Caco-2 (cell line): Measurements from ENCODE around the gene FABP3. TPM values are rescaled to one million over a fixed set of nuclear protein-coding genes. Genes with fewer than 3 reads are reported as not detected.

Experiments
- BruUV-seq: library from RNA; stranded (reverse); fragments of 400-500 nt; replicated peaks from 2 replicates; lab custom pipeline; 2021; lab: Mats Ljungman, UMichigan
- CTCF ChIA-PET: fragments of 300-600 bp; sonication (Branson Sonifier 250); formaldehyde crosslinking; loops from one replicate; lab custom pipeline; 2022; ENCODE audit warnings: antibody characterized with exemption; lab: Charles Lee
- POLR2A ChIA-PET: fragments of 300-600 bp; sonication (Branson Sonifier 250); formaldehyde crosslinking; loops from one replicate; lab custom pipeline; 2022; ENCODE audit warnings: antibody characterized with exemption; lab: Charles Lee
- DNase-seq, 2 experiments: peaks; one replicate each; pipeline versions ENCODE4 v3.0.0 to v3.0.0-alpha.2; 2020 to 2022
- H3K27me3 ChIP-seq: replicated peaks from 2 replicates; pipeline ENCODE4 v1.6.0; 2011; ENCODE audit warnings: low read length; ENCODE audit not compliant: control insufficient read depth, insufficient read depth
- H3K36me3 ChIP-seq: 2 replicates; pipeline ENCODE4 v1.5.1; 2011; ENCODE audit warnings: low read length; ENCODE audit not compliant: control insufficient read depth, insufficient read depth
- H3K4me1 ChIP-seq: fragments of 250-450 bp; sonication (Bioruptor Pico); 2 replicates; pipeline ENCODE4 v1.5.1; 2020; ENCODE audit warnings: mild to moderate bottlenecking
- H3K4me3 ChIP-seq: 2 replicates; pipeline ENCODE4 v1.5.1; 2011; ENCODE audit warnings: low read depth, mild to moderate bottlenecking, control low read depth, low read length
- H3K9me3 ChIP-seq: fragments of 250-450 bp; sonication (Bioruptor Pico); 2 replicates; pipeline ENCODE4 v1.5.1; 2020; ENCODE audit warnings: mild to moderate bottlenecking, moderate library complexity
- H3K27ac Mint-ChIP-seq: one replicate; pipeline ENCODE4 v1.8.0; 2022; ENCODE audit warnings: mixed read lengths; ENCODE audit not compliant: unreplicated experiment
- H3K27me3 Mint-ChIP-seq: one replicate; pipeline ENCODE4 v1.8.0; 2022; ENCODE audit warnings: mixed read lengths; ENCODE audit not compliant: insufficient read depth, unreplicated experiment
- H3K36me3 Mint-ChIP-seq: one replicate; pipeline ENCODE4 v1.8.0; 2022; ENCODE audit warnings: mild to moderate bottlenecking, mixed read lengths; ENCODE audit not compliant: insufficient read depth, unreplicated experiment
- H3K4me1 Mint-ChIP-seq: one replicate; pipeline ENCODE4 v1.8.0; 2022; ENCODE audit warnings: low read depth, mixed read lengths; ENCODE audit not compliant: unreplicated experiment
- H3K4me3 Mint-ChIP-seq: one replicate; pipeline ENCODE4 v1.8.0; 2022; ENCODE audit warnings: mild to moderate bottlenecking, moderate library complexity, mixed read lengths; ENCODE audit not compliant: unreplicated experiment
- H3K9me3 Mint-ChIP-seq: one replicate; pipeline ENCODE4 v1.8.0; 2022; ENCODE audit warnings: mixed read lengths; ENCODE audit not compliant: unreplicated experiment
- intact Hi-C: fragments of 100-400 bp; cut with micrococcal nuclease; formaldehyde crosslinking; loops from one replicate; pipeline ENCODE4 v1.10.0; 2022; ENCODE audit not compliant: unreplicated experiment
- total RNA-seq: library from RNA; stranded (reverse); gene quantifications from 2 replicates; pipeline ENCODE4 v1.2.3, GENCODE V29; 2022
- TF ChIP-seq, protein P1 (sequence below), 2 experiments: fragments of 200-600 bp in 1 of 2; IDR thresholded peaks; 1 replicate in 1 of 2; 2 replicates in 1 of 2; pipeline versions ENCODE4 v1.5.1 to v1.8.0; 2011 to 2022; ENCODE audit warnings: antibody characterized with exemption in 1 of 2, control low read depth in 1 of 2, inconsistent platforms in 1 of 2, low read depth in 1 of 2, low read length in 1 of 2, mild to moderate bottlenecking in 1 of 2, moderate library complexity in 1 of 2; ENCODE audit not compliant: insufficient read depth in 1 of 2, severe bottlenecking in 1 of 2, unreplicated experiment in 1 of 2

Gene FABP3
- total RNA-seq, 1 experiment from 2014 or later: 12.1 TPM

DNA sequence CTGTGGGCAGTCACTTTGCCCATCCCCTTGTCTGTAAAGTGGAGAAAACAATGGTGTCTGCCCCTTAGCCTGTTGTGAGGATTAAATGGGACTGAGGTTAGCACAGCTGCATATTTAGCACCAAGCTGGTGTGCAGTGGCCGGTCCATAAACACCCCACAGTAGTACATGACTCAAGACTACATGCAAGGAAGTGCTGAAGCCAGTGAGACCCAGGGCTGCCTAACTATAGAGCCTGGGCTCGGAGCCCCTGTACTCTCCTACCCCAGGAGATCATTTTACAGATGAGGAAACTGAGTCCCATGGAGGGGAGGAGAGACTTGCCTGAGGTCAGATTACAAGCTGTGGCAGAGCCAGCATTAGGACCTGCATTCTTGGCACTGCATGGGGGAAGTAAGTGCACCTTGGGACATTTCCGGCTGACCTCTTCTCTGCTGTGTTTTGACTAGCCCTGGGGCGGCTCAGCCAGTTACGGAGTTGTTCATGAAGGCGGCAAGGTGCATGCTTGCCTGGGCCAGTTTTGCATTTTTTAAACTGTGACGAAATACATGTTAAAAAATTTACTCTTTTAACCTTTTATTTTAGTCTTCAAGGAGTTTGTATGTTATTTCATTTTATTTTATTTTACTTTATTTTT is 43.3 kb upstream of the FABP3 start:
- TF ChIP-seq, protein P1, sequence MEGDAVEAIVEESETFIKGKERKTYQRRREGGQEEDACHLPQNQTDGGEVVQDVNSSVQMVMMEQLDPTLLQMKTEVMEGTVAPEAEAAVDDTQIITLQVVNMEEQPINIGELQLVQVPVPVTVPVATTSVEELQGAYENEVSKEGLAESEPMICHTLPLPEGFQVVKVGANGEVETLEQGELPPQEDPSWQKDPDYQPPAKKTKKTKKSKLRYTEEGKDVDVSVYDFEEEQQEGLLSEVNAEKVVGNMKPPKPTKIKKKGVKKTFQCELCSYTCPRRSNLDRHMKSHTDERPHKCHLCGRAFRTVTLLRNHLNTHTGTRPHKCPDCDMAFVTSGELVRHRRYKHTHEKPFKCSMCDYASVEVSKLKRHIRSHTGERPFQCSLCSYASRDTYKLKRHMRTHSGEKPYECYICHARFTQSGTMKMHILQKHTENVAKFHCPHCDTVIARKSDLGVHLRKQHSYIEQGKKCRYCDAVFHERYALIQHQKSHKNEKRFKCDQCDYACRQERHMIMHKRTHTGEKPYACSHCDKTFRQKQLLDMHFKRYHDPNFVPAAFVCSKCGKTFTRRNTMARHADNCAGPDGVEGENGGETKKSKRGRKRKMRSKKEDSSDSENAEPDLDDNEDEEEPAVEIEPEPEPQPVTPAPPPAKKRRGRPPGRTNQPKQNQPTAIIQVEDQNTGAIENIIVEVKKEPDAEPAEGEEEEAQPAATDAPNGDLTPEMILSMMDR (IDR thresholded peaks at IDR 0.05; ENCODE audit: insufficient read depth in 1 of 2, low read depth in 1 of 2, low read length in 1 of 2, severe bottlenecking in 1 of 2, unreplicated experiment in 1 of 2): no peak
- no peak for DNase-seq
- H3K27ac Mint-ChIP-seq: no peak overlapping the region
- ChIA-PET POLR2A (no interaction called here), CTCF (no interaction called here)
- H3K4me3 Mint-ChIP-seq: no peak overlapping the region
- H3K4me3 ChIP-seq: no peak overlapping the region
- no TSS peak for BruUV-seq
- H3K27me3 ChIP-seq: no peaks in the 10 kb centered on the region
- H3K4me1 Mint-ChIP-seq: peaks cover 7% of the 10 kb centered on the region
- H3K9me3 ChIP-seq: no peaks in the 10 kb centered on the region
- no peaks in the 10 kb centered on the region for H3K27me3 Mint-ChIP-seq
- no peaks in the 10 kb centered on the region for H3K36me3 Mint-ChIP-seq
- peaks cover 6% of the 10 kb centered on the region; the same call in 1 of the 2 replicates for H3K4me1 ChIP-seq
- intact Hi-C loops: no loop called here
- no peaks in the 10 kb centered on the region for H3K36me3 ChIP-seq
- H3K9me3 Mint-ChIP-seq: no peaks in the 10 kb centered on the region

DNA sequence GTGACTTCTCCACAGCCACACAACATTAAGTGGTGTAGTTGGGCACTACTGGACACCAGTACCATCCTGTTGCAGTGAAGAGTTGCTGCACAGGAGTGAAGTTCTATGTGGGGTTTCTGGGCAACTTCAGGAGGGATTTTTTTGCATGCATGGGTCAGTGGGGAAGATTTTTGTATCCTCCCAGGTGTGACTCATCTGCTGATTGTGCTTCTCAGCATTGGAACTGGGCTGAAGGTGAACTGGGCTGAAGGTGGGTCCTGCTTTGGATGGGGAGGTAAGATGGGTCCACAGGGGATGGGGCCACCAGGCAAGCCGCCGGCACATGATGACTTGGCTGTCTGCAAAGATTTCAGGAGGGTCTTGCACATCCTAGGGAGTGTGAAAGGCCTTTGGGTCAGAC is 42.8 kb upstream of the FABP3 start:
- Mint-ChIP-seq H3K4me1 (peaks cover 7% of the 10 kb centered on the region), H3K9me3 (no peaks in the 10 kb centered on the region), H3K4me3 (no peak overlapping the region), H3K27me3 (no peaks in the 10 kb centered on the region), H3K27ac (no peak overlapping the region), H3K36me3 (no peaks in the 10 kb centered on the region)
- intact Hi-C loops: no loop called here
- no peak for DNase-seq
- Histone ChIP-seq H3K4me3 (no peak overlapping the region), H3K36me3 (no peaks in the 10 kb centered on the region), H3K9me3 (no peaks in the 10 kb centered on the region), H3K4me1 (peaks cover 6% of the 10 kb centered on the region; the same call in 1 of the 2 replicates), H3K27me3 (no peaks in the 10 kb centered on the region)
- no TSS peak for BruUV-seq
- ChIA-PET CTCF (no interaction called here), POLR2A (no interaction called here)
- TF ChIP-seq, protein P1 (IDR thresholded peaks at IDR 0.05; ENCODE audit: insufficient read depth in 1 of 2, low read depth in 1 of 2, low read length in 1 of 2, severe bottlenecking in 1 of 2, unreplicated experiment in 1 of 2): no peak

DNA sequence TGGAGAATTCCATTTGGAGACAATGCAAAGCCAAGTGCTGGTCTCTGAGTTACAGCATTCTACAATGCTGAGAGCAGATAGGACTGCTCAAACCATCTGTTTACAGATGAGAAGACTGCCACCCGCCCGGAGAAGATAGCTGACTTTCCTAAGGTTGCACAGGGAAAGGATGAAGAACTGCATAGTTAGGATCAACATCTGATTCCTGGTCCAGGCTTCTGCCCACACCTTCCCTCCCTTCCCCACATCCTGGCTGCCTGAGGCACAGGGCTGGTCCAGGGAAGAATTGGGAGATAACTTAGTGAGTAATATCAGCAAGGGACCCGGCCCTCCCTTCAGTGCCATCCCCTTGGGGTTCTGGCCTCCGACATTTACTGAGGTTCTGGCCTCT is 42.1 kb upstream of the FABP3 start:
- Mint-ChIP-seq H3K4me3 (no peak overlapping the region), H3K4me1 (peaks cover 7% of the 10 kb centered on the region), H3K9me3 (no peaks in the 10 kb centered on the region), H3K27me3 (no peaks in the 10 kb centered on the region), H3K27ac (peak overlapping the region; percentile 79), H3K36me3 (no peaks in the 10 kb centered on the region)
- intact Hi-C loops: no loop called here
- no peak overlapping the region for H3K4me3 ChIP-seq
- POLR2A ChIA-PET: no interaction called here
- CTCF ChIA-PET: no interaction called here
- no TSS peak for BruUV-seq
- peaks cover 6% of the 10 kb centered on the region; the same call in 1 of the 2 replicates for H3K4me1 ChIP-seq
- TF ChIP-seq, protein P1 (IDR thresholded peaks at IDR 0.05; ENCODE audit: insufficient read depth in 1 of 2, low read depth in 1 of 2, low read length in 1 of 2, severe bottlenecking in 1 of 2, unreplicated experiment in 1 of 2): no peak
- no peaks in the 10 kb centered on the region for H3K27me3 ChIP-seq
- H3K9me3 ChIP-seq: no peaks in the 10 kb centered on the region
- no peak for DNase-seq
- H3K36me3 ChIP-seq: no peaks in the 10 kb centered on the region
